ENCODE results near the gene ANK2.

Gene ANK2

DNA sequence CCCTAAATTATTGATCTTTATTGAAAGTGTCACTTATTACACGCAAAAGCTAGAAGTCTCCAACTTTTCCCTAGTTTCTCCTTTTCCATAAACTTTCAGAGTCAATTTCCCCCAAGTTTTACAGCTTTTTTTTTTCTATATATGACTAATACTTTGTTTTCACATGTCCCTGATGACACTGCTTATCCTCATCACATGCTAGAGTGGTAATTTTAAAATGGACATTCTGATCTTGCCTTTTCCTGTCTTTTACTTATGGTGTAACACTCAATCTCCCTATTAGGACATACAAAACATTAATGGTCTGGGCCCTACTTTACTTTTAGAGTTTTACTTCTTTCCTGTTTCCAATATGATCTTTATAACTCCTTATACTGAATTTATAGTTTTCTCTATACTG is 112.6 kb downstream of the ANK2 start:
- Histone ChIP-seq H3K4me1 (ENCODE audit: insufficient read depth, low read length) (no peaks in the 10 kb centered on the region), H2AFZ (ENCODE audit: low read depth, low read length) (no peak overlapping the region), H3K4me3 (ENCODE audit: low read depth in 1 of 2, low read length in 2 of 2) (no peak overlapping the region), H3K79me2 (ENCODE audit: insufficient read depth, low read length) (no peaks in the 10 kb centered on the region), H3K27ac (ENCODE audit: low read length) (no peak overlapping the region), H3K9ac (ENCODE audit: low read depth, low read length) (no peak overlapping the region), H3K27me3 (ENCODE audit: insufficient read depth, low read length, poor library complexity) (no peaks in the 10 kb centered on the region), H3K36me3 (ENCODE audit: insufficient read depth, low read length) (no peaks in the 10 kb centered on the region), H3K9me3 (ENCODE audit: insufficient read depth, low read length, severe bottlenecking) (no peaks in the 10 kb centered on the region), H4K20me1 (ENCODE audit: insufficient read depth, low read length) (no peaks in the 10 kb centered on the region), H3K4me2 (ENCODE audit: insufficient read depth, low read length) (no peak overlapping the region)
- TF ChIP-seq CTCF (IDR thresholded peaks at IDR 0.05; ENCODE audit: borderline replicate concordance, extremely low read depth, low read length, poor library complexity, severe bottlenecking) (no peak), EZH2 (IDR thresholded peaks at IDR 0.05; ENCODE audit: borderline replicate concordance, low read depth, low read length, severe bottlenecking) (no peak)
- no peak for ATAC-seq (ENCODE audit: insufficient read depth, low read depth)
- no peak for DNase-seq

DNA sequence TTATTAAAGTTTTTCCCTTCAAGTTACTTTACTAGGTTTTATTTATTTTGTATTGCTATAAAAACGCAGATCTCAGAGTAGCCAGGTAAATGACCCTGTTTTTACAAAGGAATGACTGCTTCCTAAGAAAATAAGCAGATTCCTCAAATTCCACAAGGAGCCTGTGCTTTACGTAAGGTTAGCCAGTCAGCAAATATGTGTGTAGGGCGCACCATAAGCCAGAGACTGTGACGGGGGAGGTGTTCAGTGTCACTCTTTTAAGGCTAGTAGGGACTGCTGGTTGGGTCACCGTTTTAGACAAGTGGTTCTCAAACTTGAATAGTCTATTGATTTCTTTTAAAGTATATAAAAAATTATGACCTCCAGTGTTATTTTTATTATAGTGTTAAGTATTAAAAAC is 119.9 kb downstream of the ANK2 start:
- Histone ChIP-seq H3K27ac (ENCODE audit: low read length) (no peak overlapping the region), H3K27me3 (ENCODE audit: insufficient read depth, low read length, poor library complexity) (no peaks in the 10 kb centered on the region), H3K4me1 (ENCODE audit: insufficient read depth, low read length) (no peaks in the 10 kb centered on the region), H2AFZ (ENCODE audit: low read depth, low read length) (no peak overlapping the region), H3K9ac (ENCODE audit: low read depth, low read length) (no peak overlapping the region), H3K4me2 (ENCODE audit: insufficient read depth, low read length) (no peak overlapping the region), H3K4me3 (ENCODE audit: low read depth in 1 of 2, low read length in 2 of 2) (no peak overlapping the region), H4K20me1 (ENCODE audit: insufficient read depth, low read length) (no peaks in the 10 kb centered on the region), H3K36me3 (ENCODE audit: insufficient read depth, low read length) (no peaks in the 10 kb centered on the region), H3K79me2 (ENCODE audit: insufficient read depth, low read length) (no peaks in the 10 kb centered on the region), H3K9me3 (ENCODE audit: insufficient read depth, low read length, severe bottlenecking) (no peaks in the 10 kb centered on the region)
- no peak for DNase-seq
- TF ChIP-seq CTCF (IDR thresholded peaks at IDR 0.05; ENCODE audit: borderline replicate concordance, extremely low read depth, low read length, poor library complexity, severe bottlenecking) = no peak
- no peak for TF ChIP-seq EZH2 (IDR thresholded peaks at IDR 0.05; ENCODE audit: borderline replicate concordance, low read depth, low read length, severe bottlenecking)
- no peak for ATAC-seq (ENCODE audit: insufficient read depth, low read depth)

DNA sequence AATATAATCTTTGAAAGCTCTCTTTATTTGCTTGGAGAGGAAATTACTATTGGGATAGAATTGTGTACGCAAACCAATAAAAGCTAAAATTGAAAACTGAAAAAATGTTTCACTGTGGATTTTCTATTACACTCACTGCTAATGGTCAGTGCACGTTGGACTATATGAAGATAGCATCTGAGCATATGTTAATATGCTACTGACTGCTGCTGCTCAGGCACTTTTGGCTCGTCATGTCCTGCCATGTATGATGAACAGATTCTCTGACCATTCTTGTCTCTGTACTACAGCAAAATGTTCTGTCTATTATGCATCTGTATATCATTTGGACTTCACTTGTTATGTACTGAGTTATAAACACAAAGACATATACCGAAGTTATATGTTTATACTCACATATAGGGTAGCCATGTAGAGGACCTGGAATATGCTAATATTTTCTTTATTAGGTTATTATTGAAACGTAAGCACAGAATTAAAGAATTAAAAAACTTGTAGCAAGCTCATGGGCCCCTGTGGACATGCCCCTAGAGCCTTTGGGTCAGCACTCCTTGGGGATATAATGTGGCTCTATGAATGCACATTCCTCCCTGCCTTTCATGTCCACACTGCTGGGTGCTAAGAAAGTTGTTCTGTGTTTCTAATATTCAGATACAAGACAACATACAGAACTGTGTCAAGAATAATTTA is 120.8 kb downstream of the ANK2 start:
- Histone ChIP-seq H4K20me1 (ENCODE audit: insufficient read depth, low read length) (no peaks in the 10 kb centered on the region), H2AFZ (ENCODE audit: low read depth, low read length) (no peak overlapping the region), H3K36me3 (ENCODE audit: insufficient read depth, low read length) (no peaks in the 10 kb centered on the region), H3K4me2 (ENCODE audit: insufficient read depth, low read length) (no peak overlapping the region), H3K27ac (ENCODE audit: low read length) (no peak overlapping the region), H3K27me3 (ENCODE audit: insufficient read depth, low read length, poor library complexity) (no peaks in the 10 kb centered on the region), H3K4me3 (ENCODE audit: low read depth in 1 of 2, low read length in 2 of 2) (no peak overlapping the region), H3K4me1 (ENCODE audit: insufficient read depth, low read length) (no peaks in the 10 kb centered on the region), H3K9me3 (ENCODE audit: insufficient read depth, low read length, severe bottlenecking) (no peaks in the 10 kb centered on the region), H3K79me2 (ENCODE audit: insufficient read depth, low read length) (no peaks in the 10 kb centered on the region), H3K9ac (ENCODE audit: low read depth, low read length) (no peak overlapping the region)
- no peak for TF ChIP-seq CTCF (IDR thresholded peaks at IDR 0.05; ENCODE audit: borderline replicate concordance, extremely low read depth, low read length, poor library complexity, severe bottlenecking)
- no peak for TF ChIP-seq EZH2 (IDR thresholded peaks at IDR 0.05; ENCODE audit: borderline replicate concordance, low read depth, low read length, severe bottlenecking)
- no peak for DNase-seq
- no peak for ATAC-seq (ENCODE audit: insufficient read depth, low read depth)
